PFSK-1 (cell line): ENCODE results near the gene RNF145.

Experiments
- FOXP2 ChIP-seq: optimal IDR thresholded peaks from 2 replicates; pipeline ENCODE3; 2011; ENCODE audit warnings: borderline replicate concordance, control low read depth, inconsistent platforms; ENCODE audit not compliant: insufficient read depth; ENCODE audit errors: extremely low read length, extremely low read depth
- POLR2AphosphoS5 ChIP-seq: IDR thresholded peaks from 2 replicates; pipeline ENCODE4 v1.6.1; 2012; ENCODE audit warnings: low read depth, mild to moderate bottlenecking, control low read depth, low read length, moderate library complexity
- SIN3A ChIP-seq: IDR thresholded peaks from 2 replicates; pipeline ENCODE4 v1.6.1; 2012; ENCODE audit warnings: mild to moderate bottlenecking, low read length, moderate library complexity, borderline replicate concordance; ENCODE audit not compliant: insufficient read depth
- TAF1 ChIP-seq: IDR thresholded peaks from 2 replicates; pipeline ENCODE4 v1.6.1; 2012; ENCODE audit warnings: low read length, control low read depth, borderline replicate concordance; ENCODE audit not compliant: insufficient read depth
- TF ChIP-seq, protein P1 (sequence below), 2 experiments: IDR thresholded peaks; 2 replicates each; pipeline versions ENCODE4 v1.6.1 to v1.8.0; 2011 to 2012; ENCODE audit warnings: low read depth in 2 of 2, low read length in 2 of 2, control low read depth in 1 of 2, inconsistent platforms in 1 of 2, mild to moderate bottlenecking in 1 of 2, moderate library complexity in 1 of 2; ENCODE audit not compliant: insufficient read depth in 1 of 2

Gene RNF145

DNA sequence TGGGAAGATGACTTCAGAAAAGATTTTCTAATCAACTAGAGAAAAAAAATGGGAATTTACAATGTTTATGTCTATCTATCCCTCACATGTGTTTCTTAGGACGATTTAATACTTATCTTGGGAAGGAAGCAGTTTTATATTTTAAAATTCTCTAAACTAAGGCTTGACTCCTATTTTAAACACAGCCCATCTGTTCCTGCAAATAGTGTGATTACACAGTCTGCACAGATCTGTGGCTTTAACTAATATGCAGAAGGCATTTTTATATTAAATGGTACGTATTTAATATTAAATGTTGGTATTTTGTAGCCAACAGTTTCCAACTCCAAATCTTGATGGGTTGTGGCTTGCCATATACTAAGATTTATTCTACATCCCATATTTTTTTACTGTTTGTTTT lies 56.5 kb downstream of the RNF145 start:
- no peak for TF ChIP-seq POLR2AphosphoS5
- no peak for TF ChIP-seq TAF1
- no peak for TF ChIP-seq FOXP2
- TF ChIP-seq, protein P1, sequence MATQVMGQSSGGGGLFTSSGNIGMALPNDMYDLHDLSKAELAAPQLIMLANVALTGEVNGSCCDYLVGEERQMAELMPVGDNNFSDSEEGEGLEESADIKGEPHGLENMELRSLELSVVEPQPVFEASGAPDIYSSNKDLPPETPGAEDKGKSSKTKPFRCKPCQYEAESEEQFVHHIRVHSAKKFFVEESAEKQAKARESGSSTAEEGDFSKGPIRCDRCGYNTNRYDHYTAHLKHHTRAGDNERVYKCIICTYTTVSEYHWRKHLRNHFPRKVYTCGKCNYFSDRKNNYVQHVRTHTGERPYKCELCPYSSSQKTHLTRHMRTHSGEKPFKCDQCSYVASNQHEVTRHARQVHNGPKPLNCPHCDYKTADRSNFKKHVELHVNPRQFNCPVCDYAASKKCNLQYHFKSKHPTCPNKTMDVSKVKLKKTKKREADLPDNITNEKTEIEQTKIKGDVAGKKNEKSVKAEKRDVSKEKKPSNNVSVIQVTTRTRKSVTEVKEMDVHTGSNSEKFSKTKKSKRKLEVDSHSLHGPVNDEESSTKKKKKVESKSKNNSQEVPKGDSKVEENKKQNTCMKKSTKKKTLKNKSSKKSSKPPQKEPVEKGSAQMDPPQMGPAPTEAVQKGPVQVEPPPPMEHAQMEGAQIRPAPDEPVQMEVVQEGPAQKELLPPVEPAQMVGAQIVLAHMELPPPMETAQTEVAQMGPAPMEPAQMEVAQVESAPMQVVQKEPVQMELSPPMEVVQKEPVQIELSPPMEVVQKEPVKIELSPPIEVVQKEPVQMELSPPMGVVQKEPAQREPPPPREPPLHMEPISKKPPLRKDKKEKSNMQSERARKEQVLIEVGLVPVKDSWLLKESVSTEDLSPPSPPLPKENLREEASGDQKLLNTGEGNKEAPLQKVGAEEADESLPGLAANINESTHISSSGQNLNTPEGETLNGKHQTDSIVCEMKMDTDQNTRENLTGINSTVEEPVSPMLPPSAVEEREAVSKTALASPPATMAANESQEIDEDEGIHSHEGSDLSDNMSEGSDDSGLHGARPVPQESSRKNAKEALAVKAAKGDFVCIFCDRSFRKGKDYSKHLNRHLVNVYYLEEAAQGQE (IDR thresholded peaks at IDR 0.05; ENCODE audit: insufficient read depth in 1 of 2, low read depth in 2 of 2, low read length in 2 of 2) = no peak
- TF ChIP-seq SIN3A = no peak

DNA sequence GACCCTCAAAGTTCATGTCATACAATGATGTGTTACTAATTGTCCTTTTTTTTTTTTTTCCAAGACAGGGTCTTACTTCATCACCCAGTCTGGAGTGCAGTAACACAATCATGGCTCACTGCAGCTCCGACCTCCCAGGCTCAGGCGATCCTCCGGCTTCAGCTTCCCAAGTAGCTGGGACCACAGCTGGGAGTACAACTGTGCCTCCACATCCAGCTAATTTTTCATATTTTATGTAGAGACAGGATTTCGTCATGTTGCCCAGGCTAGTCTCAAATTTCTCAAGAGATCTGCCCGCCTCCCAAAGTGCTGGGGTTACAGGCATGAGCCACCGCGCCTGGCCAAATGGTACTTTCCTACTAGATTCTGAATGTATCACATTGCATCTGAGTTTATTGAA lies 60.3 kb downstream of the RNF145 start:
- TF ChIP-seq SIN3A (no peak), POLR2AphosphoS5 (no peak), TAF1 (no peak), FOXP2 (no peak)
- TF ChIP-seq, protein P1 (IDR thresholded peaks at IDR 0.05; ENCODE audit: insufficient read depth in 1 of 2, low read depth in 2 of 2, low read length in 2 of 2) = no peak

DNA sequence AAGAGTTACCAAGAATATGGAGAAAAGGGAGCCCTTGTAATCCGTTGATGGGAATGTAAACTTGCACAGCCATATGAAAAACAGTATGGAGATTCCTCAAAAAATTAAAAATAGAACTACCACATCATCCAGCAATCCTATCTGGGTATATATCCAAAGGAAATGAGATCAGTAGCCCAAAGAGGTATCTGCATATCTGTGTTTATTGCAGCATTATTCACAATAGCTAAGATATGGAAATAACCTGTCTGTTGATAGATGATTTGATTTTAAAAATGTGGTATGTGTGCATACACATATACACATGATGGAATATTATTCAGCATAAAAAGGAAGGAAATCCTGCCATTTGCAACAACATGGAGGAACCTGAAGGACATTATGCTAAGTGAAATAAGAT lies 61.4 kb downstream of the RNF145 start:
- TF ChIP-seq FOXP2 = no peak
- TF ChIP-seq TAF1 = no peak
- TF ChIP-seq, protein P1 (IDR thresholded peaks at IDR 0.05; ENCODE audit: insufficient read depth in 1 of 2, low read depth in 2 of 2, low read length in 2 of 2) = no peak
- TF ChIP-seq POLR2AphosphoS5 = no peak
- TF ChIP-seq SIN3A = no peak

DNA sequence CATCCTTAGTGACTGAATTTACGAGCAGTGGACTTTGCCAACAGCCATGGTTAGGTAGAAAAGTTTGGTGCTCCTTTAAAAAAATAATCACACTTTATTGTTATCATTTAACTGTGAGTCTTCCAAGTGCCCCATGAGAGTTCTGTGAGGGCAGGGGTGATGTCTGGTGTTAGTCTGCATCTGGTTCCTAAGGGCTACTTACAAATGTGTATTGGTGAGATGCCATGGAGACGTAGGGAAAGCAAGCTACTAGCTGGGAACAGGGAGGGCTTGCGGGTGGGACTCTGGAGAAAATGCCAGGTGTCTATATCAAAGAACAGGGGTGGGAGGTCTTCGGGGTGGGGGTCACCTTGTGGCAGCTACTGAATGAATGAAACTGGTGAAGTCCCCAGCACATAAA lies 62.5 kb downstream of the RNF145 start:
- TF ChIP-seq POLR2AphosphoS5 (no peak), TAF1 (no peak), FOXP2 (no peak), SIN3A (no peak)
- TF ChIP-seq, protein P1 (IDR thresholded peaks at IDR 0.05; ENCODE audit: insufficient read depth in 1 of 2, low read depth in 2 of 2, low read length in 2 of 2) = no peak

DNA sequence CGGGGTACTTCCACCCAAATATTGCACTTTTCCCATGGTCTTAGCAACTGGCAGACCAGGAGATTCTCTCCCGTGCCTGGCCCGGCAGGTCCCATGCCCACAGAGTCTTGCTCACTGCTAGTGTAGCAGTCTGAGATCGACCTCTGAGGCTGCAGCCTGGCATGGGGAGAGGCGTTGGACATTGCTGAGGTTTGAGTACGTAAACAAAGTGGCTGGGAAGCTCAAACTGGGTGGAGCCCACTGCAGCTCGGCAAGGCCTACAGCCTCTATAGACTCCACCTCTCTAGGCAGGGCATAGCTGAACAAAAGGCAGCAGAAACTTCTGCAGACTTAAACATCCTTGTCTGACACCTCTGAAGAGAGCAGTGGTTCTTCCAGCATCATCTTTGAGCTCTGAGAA lies 69.6 kb downstream of the RNF145 start:
- TF ChIP-seq, protein P1 (IDR thresholded peaks at IDR 0.05; ENCODE audit: insufficient read depth in 1 of 2, low read depth in 2 of 2, low read length in 2 of 2) = no peak
- TF ChIP-seq POLR2AphosphoS5 = no peak
- no peak for TF ChIP-seq TAF1
- no peak for TF ChIP-seq FOXP2
- TF ChIP-seq SIN3A = no peak
